GM18502 (cell line): Measurements from ENCODE around the gene CABP5.
"Not testable (repeated sequence)": the region's sequence is repeated elsewhere in the genome, so short reads cannot be mapped to it uniquely, and the experiment has no call there.

Experiments used
- ATAC-seq: cut with Tn5 transposase; IDR thresholded peaks from one replicate; pipeline ENCODE4 v1.9.1; 2021; ENCODE audit warnings: mild to moderate bottlenecking; ENCODE audit not compliant: unreplicated experiment, poor library complexity

CABP5 gene

DNA sequence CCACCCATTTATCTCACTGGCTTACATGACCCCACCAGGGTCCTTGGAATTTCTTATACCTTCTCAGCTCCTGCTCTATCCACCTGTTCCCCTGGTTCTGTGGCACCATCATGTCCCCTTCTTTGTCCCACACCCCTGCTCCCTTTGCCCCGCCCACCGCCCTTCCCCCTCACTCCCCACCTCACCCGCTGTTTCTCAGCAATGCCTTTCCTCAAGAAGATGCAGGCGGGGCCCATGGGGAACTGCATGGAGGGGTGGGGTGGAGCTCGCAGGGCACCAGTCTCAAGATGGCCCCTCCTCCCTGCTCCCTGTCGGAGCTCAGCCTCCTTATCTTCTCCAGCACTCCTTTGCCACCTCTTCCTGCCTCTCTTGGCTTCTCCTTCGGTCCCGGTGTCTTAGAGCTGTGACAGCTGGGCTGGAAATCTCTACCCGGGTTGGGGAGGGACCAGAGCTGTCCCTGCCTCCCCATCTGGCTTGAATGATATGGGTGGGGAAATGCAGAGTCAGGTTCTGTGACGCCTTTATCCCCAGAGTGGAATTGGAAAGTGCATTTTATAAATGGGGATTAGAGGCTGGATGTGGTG, at the start of gene CABP5:
TSS of gene CABP5 (minus strand) at position 405 of the 584 bp plus-strand sequence. CDS start at position 248, 157 bp downstream.
- ATAC-seq = no peak

DNA sequence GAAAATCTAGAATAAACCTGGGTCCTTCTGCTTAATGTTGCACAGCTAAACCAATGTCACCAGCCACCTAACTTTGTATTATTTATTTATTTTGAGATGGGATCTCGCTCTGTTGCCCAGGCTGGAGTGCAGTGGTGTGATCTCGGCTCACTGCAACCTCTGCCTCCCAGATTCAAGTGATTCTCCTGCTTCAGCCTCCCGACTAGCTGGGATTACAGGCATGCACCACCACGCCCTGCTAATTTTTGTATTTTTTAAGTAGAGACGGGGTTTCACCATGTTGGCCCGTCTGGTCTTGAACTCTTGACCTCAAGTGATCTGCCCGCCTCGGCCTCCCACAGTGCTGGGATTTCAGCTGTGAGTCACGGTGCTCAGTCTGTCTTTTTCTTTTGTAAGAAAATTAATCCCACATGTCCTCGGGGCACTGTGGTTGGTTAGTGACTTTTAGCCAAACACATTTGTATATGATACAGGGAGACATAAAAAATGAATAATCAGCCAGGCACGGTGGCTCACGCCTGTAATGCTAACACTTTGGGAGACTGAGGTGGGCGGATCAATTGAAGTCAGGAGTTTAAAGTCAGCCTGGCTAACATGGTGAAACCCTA, 47.3 kb upstream of the CABP5 start:
- not testable (repeated sequence) for ATAC-seq

- no peak for ATAC-seq
These were observed 46.5 kb upstream of the CABP5 start for GRCh38 chr19:48090281-48090802.

DNA sequence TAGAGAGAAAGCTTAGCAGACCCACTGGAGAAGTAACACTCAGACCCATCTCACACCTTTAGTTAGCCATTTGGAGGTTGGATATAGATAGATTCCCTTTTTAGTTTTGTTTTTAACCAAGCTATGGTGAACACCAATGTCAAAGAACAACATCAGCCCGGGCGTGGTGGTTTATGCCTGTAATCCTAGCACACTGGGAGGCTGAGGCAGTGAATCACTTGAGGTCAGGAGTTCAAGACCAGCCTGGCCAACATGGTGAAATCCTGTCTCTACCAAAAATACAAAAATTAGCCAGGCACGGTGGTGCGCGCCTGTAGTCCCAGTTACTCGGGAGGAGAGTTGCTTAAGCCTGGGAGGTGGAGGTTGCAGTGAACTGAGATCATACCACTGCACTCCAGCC, 45.1 kb upstream of the CABP5 start:
- not testable (repeated sequence) for ATAC-seq

GRCh38 chr19:48085904-48086864, 42.3 kb upstream of the CABP5 start:
- ATAC-seq = no peak

DNA sequence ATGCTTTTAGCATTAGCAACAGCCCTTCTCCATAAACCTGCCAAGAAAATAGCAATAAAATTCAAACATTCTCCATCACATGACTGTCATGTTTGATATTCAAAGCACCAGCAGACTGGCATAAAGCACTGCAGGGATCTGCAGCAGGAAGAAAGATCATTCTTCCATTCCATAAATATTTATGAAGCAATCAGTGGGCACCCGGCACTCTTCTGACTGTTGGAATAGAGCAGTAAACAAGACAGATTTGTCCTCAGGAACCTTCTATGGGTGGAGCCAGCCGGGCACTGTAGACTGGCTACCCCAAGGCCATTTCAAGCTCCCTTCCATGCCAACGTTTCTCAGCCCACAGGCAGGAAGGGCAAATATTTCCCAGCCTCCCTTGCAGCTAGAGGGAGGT, 41.2 kb upstream of the CABP5 start:
- no peak for ATAC-seq

DNA sequence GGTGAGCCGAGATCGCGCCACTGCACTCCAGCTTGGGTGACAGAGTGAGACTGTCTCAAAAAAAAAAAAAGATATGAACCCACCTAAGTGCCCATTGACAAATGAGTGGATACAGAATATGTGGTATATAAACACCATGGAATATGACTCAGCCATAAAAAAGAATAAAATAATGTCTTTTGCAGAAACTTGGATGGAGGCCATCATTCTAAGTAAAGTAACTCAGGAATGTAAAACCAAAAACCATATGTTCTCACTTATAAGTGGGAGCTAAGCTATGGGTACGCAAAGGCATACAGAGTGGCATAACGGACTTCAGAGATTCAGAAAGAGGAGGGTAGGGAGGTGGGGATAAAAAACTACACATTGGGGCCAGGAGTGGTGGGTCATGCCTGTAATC, 37.2 kb upstream of the CABP5 start:
- ATAC-seq = no peak

DNA sequence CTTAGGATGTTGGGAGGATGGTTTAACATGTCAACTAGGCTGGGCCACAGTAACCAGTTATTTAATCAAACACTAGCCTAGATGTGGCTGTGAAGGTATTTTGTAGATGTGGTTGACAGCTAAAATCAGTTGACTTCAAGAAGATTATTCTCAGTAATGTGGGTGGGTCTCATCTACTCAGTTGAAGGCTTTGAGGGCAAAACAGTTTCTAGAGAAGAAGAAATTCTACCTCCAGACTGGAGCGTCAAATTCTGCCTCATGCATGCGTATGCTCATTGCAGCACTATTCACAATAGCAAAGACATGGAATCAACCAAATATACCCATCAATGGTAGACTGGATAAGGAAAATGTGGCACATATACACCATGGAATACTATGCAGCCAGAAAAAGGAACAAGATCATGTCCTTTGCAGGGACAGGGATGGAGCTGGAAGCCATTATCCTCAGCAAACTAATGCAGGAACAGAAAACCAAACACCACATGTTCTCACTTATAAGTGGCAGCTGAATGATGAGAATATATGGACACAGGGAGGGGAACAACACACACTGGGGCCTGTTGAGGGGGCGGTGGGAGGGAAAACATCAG, 26.4 kb upstream of the CABP5 start:
- not testable (repeated sequence) for ATAC-seq

- ATAC-seq = no peak
These were observed 25.6 kb upstream of the CABP5 start for GRCh38 chr19:48069435-48069834.

DNA sequence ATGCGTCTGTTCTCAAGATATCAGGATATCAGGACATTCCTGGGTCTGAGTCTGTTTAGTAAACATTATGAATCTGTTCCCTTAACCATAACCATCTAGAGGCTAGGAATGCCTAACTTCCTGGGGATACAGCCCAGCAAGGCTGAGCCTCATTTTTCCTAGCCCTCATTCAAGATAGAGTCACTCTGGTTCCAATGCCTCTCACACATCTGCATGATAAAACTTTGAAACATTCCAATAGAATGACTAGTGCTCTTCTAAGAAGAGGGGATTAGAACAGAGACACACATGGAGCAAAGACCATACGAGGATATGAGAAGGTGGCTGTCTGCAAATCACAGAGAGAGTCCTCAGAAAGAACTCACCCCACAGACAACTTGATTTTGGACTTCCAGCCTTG, 20.6 kb upstream of the CABP5 start:
- ATAC-seq = no peak

DNA sequence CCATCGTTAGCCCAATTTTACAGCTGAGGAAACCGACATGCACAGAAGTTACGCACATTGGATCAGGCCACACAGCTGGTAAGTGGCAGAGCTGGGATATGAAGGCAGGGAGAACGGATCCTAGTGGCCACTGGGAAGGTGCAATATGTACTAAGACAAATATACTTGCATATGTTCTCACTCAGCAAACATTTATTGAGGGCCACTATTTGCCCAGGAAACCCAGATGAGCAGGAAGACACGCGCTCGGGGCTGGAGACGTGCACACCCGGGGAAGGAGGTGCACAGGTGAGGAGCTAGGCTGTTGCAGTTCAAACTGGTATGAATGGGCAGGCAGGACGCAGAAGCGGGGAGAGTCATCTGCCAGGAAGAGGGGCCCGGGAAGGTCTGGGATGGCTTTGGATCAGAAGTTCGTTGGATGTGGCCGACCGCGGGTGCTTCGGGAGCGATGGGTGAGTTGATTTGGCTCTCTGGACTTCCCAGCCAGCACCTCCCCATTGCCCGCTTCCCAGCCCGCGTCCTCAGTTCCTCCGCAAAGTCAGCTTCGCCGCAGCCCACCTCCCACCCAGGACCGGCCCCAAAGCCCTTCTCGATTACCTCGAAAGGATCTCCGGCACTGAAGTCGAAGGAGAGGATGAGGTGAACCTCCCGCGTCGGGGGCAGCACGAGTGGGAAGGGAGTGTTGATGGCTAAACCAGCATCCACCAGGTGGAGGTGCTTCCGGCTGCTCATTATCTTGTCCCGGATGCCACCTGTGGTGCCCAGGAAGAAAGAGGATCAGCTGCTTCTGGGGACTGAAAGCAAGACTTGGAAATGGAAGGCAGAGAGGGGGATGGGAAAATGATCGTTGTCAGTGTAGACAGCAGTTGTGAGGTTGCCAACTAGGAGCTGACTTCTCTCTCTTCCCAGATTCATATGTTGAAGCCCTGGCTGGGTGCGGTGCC, 17.8 kb upstream of the CABP5 start:
- no peak for ATAC-seq

DNA sequence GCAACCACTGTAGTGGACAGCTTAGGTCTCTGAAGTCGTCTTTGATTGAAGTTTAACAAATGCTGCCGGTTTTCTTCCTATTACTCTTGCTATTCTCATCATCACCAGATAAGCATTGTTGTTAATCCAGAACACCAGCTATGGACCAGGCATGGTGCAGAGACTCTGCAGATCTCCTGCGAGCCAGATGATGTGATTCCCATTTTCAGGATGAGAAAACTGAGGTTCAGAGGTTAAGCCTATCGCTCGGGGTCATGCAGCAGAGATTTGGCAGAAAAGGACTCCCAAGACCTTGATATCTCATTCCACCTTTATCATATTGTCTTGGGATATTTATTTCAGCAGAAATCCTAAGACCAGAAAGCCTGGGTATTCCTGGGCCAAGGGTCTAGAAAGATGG, 16.5 kb upstream of the CABP5 start:
- no peak for ATAC-seq

DNA sequence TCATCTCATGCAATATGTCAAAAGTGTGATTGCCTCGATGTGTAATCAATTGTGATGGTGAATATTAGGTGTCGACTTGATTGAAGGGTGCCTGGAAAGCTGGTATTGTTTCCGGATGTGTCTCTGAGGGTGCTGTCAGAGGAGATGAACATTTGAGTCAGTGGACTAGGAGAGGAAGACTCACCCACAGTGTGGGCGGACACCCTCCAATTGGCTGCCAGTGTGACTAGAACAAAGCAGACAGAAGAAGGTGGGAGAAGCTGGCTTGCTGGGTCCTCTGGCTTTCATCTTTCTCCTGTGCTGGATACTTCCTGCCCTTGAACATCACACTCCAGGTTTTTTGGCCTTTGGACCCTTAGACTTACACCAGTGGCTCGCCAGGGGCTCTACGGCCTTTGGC, 15.5 kb upstream of the CABP5 start:
- no peak for ATAC-seq

- ATAC-seq = no peak
These were observed 10.0 kb upstream of the CABP5 start for GRCh38 chr19:48053856-48054255.

- no peak for ATAC-seq
These were observed 9.2 kb upstream of the CABP5 start for GRCh38 chr19:48053076-48053475.

- no peak for ATAC-seq
These were observed 7.6 kb upstream of the CABP5 start for GRCh38 chr19:48051335-48052033.

- ATAC-seq = no peak
These were observed 682 bp upstream of the CABP5 start for GRCh38 chr19:48044561-48044960.

- no peak for ATAC-seq
These were observed 1.9 kb downstream of the CABP5 start for GRCh38 chr19:48041877-48042580.
